Neural cell (in vitro differentiated cells): ENCODE measurements around the gene NDUFS2.

Experiments used
- CTCF ChIP-seq: fragments of 450-650 bp; IDR thresholded peaks from 2 replicates; pipeline ENCODE4 v1.5.1; 2014; ENCODE audit warnings: antibody characterized with exemption, mild to moderate bottlenecking, moderate library complexity; ENCODE audit not compliant: poor library complexity, severe bottlenecking
- EZH2 ChIP-seq: fragments of 200-600, 300-800 bp; shearing (Covaris generic), sonication (generic); IDR thresholded peaks from 2 replicates; pipeline ENCODE4 v1.6.1; 2014; ENCODE audit warnings: antibody characterized with exemption, low read length, borderline replicate concordance, mild to moderate bottlenecking; ENCODE audit not compliant: insufficient read depth, poor library complexity, severe bottlenecking
- MXI1 ChIP-seq: fragments of 450-650 bp; conservative IDR thresholded peaks from 2 replicates; pipeline ENCODE4 v1.6.1; 2014; ENCODE audit warnings: antibody characterized with exemption, mild to moderate bottlenecking; ENCODE audit not compliant: poor library complexity, severe bottlenecking
- POLR2AphosphoS5 ChIP-seq: IDR thresholded peaks from 2 replicates; pipeline ENCODE4 v1.6.1; 2012
- RAD21 ChIP-seq: fragments of 450-650 bp; conservative IDR thresholded peaks from 2 replicates; pipeline ENCODE4 v1.6.1; 2014; ENCODE audit warnings: antibody characterized with exemption, mild to moderate bottlenecking, moderate library complexity
- REST ChIP-seq: IDR thresholded peaks from 2 replicates; pipeline ENCODE4 v1.6.1; 2012; ENCODE audit warnings: borderline replicate concordance
- TAF1 ChIP-seq: IDR thresholded peaks from 2 replicates; pipeline ENCODE4 v1.6.1; 2012; ENCODE audit warnings: low read depth

- TF ChIP-seq EZH2: no peak
- no peak for TF ChIP-seq TAF1
- TF ChIP-seq CTCF: no peak
- no peak for TF ChIP-seq REST
- no peak for TF ChIP-seq RAD21
- no peak for TF ChIP-seq POLR2AphosphoS5
- no peak for TF ChIP-seq MXI1
Measured at GRCh38 chr1:161190962-161191521, 11.1 kb upstream of the NDUFS2 start.
